Osteoblast (primary cell): ENCODE measurements around the gene NFIA. TPM values are rescaled to one million over a fixed set of nuclear protein-coding genes. Genes with fewer than 3 reads are reported as not detected.

Experiments
- DNase-seq: peaks from one replicate; pipeline ENCODE4 v3.0.0; 2011; ENCODE audit warnings: low spot score, mixed read lengths; ENCODE audit not compliant: insufficient read length; ENCODE audit errors: missing footprints
- H2AFZ ChIP-seq: 2 replicates; pipeline ENCODE4 v1.6.0; 2011; ENCODE audit warnings: mild to moderate bottlenecking, low read length
- H3K27ac ChIP-seq: 2 replicates; pipeline ENCODE4 v1.5.1; 2011; ENCODE audit warnings: mild to moderate bottlenecking, low read depth, low read length, moderate library complexity
- H3K27me3 ChIP-seq: 2 replicates; pipeline ENCODE4 v1.6.0; 2012; ENCODE audit warnings: mild to moderate bottlenecking, control low read depth, inconsistent platforms, low read length, moderate library complexity; ENCODE audit not compliant: insufficient read depth
- H3K36me3 ChIP-seq: 2 replicates; pipeline ENCODE4 v1.5.1; 2011; ENCODE audit warnings: mild to moderate bottlenecking, low read length, control low read depth, moderate library complexity; ENCODE audit not compliant: insufficient read depth
- H3K4me1 ChIP-seq: 2 replicates; pipeline ENCODE4 v1.5.1; 2011; ENCODE audit warnings: mild to moderate bottlenecking, low read length, control low read depth, moderate library complexity; ENCODE audit not compliant: insufficient read depth
- H3K4me2 ChIP-seq: 2 replicates; pipeline ENCODE4 v1.6.0; 2011; ENCODE audit warnings: mild to moderate bottlenecking, low read length; ENCODE audit not compliant: insufficient read depth
- H3K4me3 ChIP-seq: fragments of 200-600 bp; sonication (generic); 3 replicates; pipeline ENCODE4 v1.5.1; 2012; ENCODE audit warnings: mild to moderate bottlenecking, low read length, inconsistent platforms; ENCODE audit not compliant: insufficient read depth
- H3K79me2 ChIP-seq: 2 replicates; pipeline ENCODE4 v1.6.0; 2012; ENCODE audit warnings: mild to moderate bottlenecking, low read length, control low read depth, inconsistent platforms; ENCODE audit not compliant: insufficient read depth
- H3K9me3 ChIP-seq: 2 replicates; pipeline ENCODE4 v1.5.1; 2011; ENCODE audit warnings: low read depth, low read length, control low read depth
- H4K20me1 ChIP-seq: 2 replicates; pipeline ENCODE4 v1.6.0; 2012; ENCODE audit warnings: mild to moderate bottlenecking, low read length, control low read depth; ENCODE audit not compliant: insufficient read depth
- CTCF ChIP-seq: IDR thresholded peaks from 2 replicates; pipeline ENCODE4 v1.5.1; 2011; ENCODE audit warnings: mild to moderate bottlenecking, low read depth, low read length, moderate library complexity; ENCODE audit errors: extremely low read depth
- total RNA-seq: library from RNA; depleted of rRNA; stranded (reverse); fragments of >200 nt; gene quantifications from 2 replicates; pipeline ENCODE4 v1.2.3, GENCODE V29; 2012

Gene NFIA
- total RNA-seq, 1 donor: 7.2 TPM

GRCh38 chr1:61143821-61144424, 61.6 kb downstream of the NFIA start:
- Histone ChIP-seq H3K4me1 (peaks cover 33% of the 10 kb centered on the region), H3K4me3 (no peak overlapping the region), H3K27ac (no peak overlapping the region), H3K9me3 (no peaks in the 10 kb centered on the region), H3K27me3 (no peaks in the 10 kb centered on the region), H2AFZ (no peak overlapping the region), H3K4me2 (no peak overlapping the region), H4K20me1 (no peaks in the 10 kb centered on the region), H3K79me2 (no peaks in the 10 kb centered on the region), H3K36me3 (no peaks in the 10 kb centered on the region)
- peak; percentile 43 for DNase-seq
- TF ChIP-seq CTCF: no peak

- no peak overlapping the region for H2AFZ ChIP-seq
- H3K4me2 ChIP-seq: no peak overlapping the region
- H3K27me3 ChIP-seq: no peaks in the 10 kb centered on the region
- H3K4me1 ChIP-seq: no peaks in the 10 kb centered on the region
- no peaks in the 10 kb centered on the region for H3K79me2 ChIP-seq
- H4K20me1 ChIP-seq: no peaks in the 10 kb centered on the region
- no peaks in the 10 kb centered on the region for H3K9me3 ChIP-seq
- TF ChIP-seq CTCF: no peak
- no peaks in the 10 kb centered on the region for H3K36me3 ChIP-seq
- DNase-seq: no peak
- H3K27ac ChIP-seq: no peak overlapping the region
- H3K4me3 ChIP-seq: no peak overlapping the region
Measured at GRCh38 chr1:61149010-61149860, 66.9 kb downstream of the NFIA start.

GRCh38 chr1:61151565-61151964, 69.2 kb downstream of the NFIA start:
- H3K4me1 ChIP-seq: peaks cover 2% of the 10 kb centered on the region
- no peak for TF ChIP-seq CTCF

GRCh38 chr1:61152066-61152465, 69.7 kb downstream of the NFIA start:
- Histone ChIP-seq H3K4me3 (no peak overlapping the region), H3K27ac (no peak overlapping the region), H3K9me3 (no peaks in the 10 kb centered on the region), H3K79me2 (no peaks in the 10 kb centered on the region), H2AFZ (no peak overlapping the region), H3K4me2 (no peak overlapping the region), H4K20me1 (no peaks in the 10 kb centered on the region), H3K36me3 (no peaks in the 10 kb centered on the region), H3K4me1 (peaks cover 7% of the 10 kb centered on the region), H3K27me3 (no peaks in the 10 kb centered on the region)
- TF ChIP-seq CTCF: no peak
- no peak for DNase-seq

More at GRCh38 chr1:61151565-61151964, 69.2 kb downstream of the NFIA start:
- no peak overlapping the region for H2AFZ ChIP-seq
- H3K4me3 ChIP-seq: no peak overlapping the region
- no peak overlapping the region for H3K4me2 ChIP-seq
- no peaks in the 10 kb centered on the region for H3K79me2 ChIP-seq
- no peak for DNase-seq
- no peaks in the 10 kb centered on the region for H3K27me3 ChIP-seq
- no peaks in the 10 kb centered on the region for H3K36me3 ChIP-seq
- H3K9me3 ChIP-seq: no peaks in the 10 kb centered on the region
- H4K20me1 ChIP-seq: no peaks in the 10 kb centered on the region
- H3K27ac ChIP-seq: no peak overlapping the region
